A549 treated with AZD2906 at 1 μM for 4 hours (cell line): ENCODE data around the gene FGB. TPM values are rescaled to one million over a fixed set of nuclear protein-coding genes. Genes with fewer than 3 reads are reported as not detected.

Source experiments
- total RNA-seq: library from RNA; stranded (reverse); fragments of 200-300 nt; extraction: Qiagen RNA extraction; gene quantifications from 5 replicates; pipeline ENCODE4 v1.2.3, GENCODE V29; 2022

Gene FGB
- 16.1 to 21.4 TPM (median 17.1 TPM) in 5 replicates for total RNA-seq

GRCh38 chr4:154562697-154563254, at the start of gene FGB:
TSS of gene FGB (plus strand) at chr4:154563011. CDS start at chr4:154563019, 8 bp downstream.

GRCh38 chr4:154549894-154550790, 12.7 kb upstream of the FGB start, which contains the start of gene PLRG1:
TSS of gene PLRG1 (minus strand) at chr4:154550400. CDS start at chr4:154550308, 92 bp downstream.

GRCh38 chr4:154590329-154591006, 27.7 kb downstream of the FGB start, which contains the start of gene FGA:
TSS of gene FGA (minus strand) at chr4:154590742. CDS start at chr4:154590687, 55 bp downstream.

GRCh38 chr4:154612472-154613414, 49.9 kb downstream of the FGB start, which contains the start of gene FGG:
TSS of gene FGG (minus strand) at chr4:154612656. CDS start at chr4:154612609, 47 bp downstream.

Other genes starting within 250 kb of the FGB start
- 0.01 to 0.03 TPM (median 0.03 TPM) in 3 of 5 replicates, not detected in the others for gene DCHS2, start 71.2 kb upstream of the FGB start, total RNA-seq
- gene PLRG1, start 12.6 kb upstream of the FGB start, total RNA-seq, result 52.6 to 60.2 TPM (median 57.3 TPM) in 5 replicates
- gene FGA, start 27.7 kb downstream of the FGB start, total RNA-seq, result 18.5 to 22.7 TPM (median 19.6 TPM) in 5 replicates
- gene FGG, start 49.6 kb downstream of the FGB start, total RNA-seq, result 4.2 to 8.0 TPM (median 5.9 TPM) in 5 replicates
- gene LRAT, start 181.0 kb downstream of the FGB start, total RNA-seq, result 0.07 to 0.09 TPM in 2 of 5 replicates, not detected in the others
- gene RBM46, start 218.3 kb downstream of the FGB start, total RNA-seq, result not detected in 5 replicates